Body of pancreas (tissue), 4 donors: ENCODE data around the gene BTNL8. TPM values are rescaled to one million over a fixed set of nuclear protein-coding genes. Genes with fewer than 3 reads are reported as not detected.

ENCODE experiments used
- ATAC-seq: fragments of 150-250 bp; one replicate; pipeline ENCODE4 v1.9.1; 2016
- DNase-seq, 4 donors: peaks; one replicate each; pipeline ENCODE4 v3.0.0-alpha.2; 2019
- H3K27ac ChIP-seq, 4 donors: fragments of 200-600 bp; sonication (generic); 1 replicate in 3 of 4; 2 replicates in 1 of 4; pipeline versions ENCODE4 v1.5.1 to v1.6.1; 2016 to 2019; ENCODE audit warnings: mild to moderate bottlenecking in 1 of 4, mixed read lengths in 1 of 4, moderate library complexity in 1 of 4
- H3K27me3 ChIP-seq, 2 donors: fragments of 200-600 bp; sonication (generic); one replicate each; pipeline ENCODE4 v1.6.0; 2016; ENCODE audit warnings: mild to moderate bottlenecking in 1 of 2
- H3K36me3 ChIP-seq, 2 donors: fragments of 200-600 bp; sonication (generic); replicated peaks in 1 of 2; 2 replicates each; pipeline ENCODE4 v1.5.1; 2016; ENCODE audit warnings: low read depth in 2 of 2; ENCODE audit not compliant: insufficient read depth in 1 of 2
- H3K4me1 ChIP-seq: fragments of 200-600 bp; sonication (generic); one replicate; pipeline ENCODE4 v1.6.0; 2016
- H3K4me3 ChIP-seq, 2 donors: fragments of 200-600 bp; sonication (generic); 1 replicate in 1 of 2; 2 replicates in 1 of 2; pipeline ENCODE4 v1.5.1; 2016 to 2019
- H3K9me3 ChIP-seq, 3 donors: fragments of 200-600 bp; sonication (generic); 1 replicate in 2 of 3; 2 replicates in 1 of 3; pipeline ENCODE4 v1.5.1; 2016
- POLR2A ChIP-seq, 3 donors: fragments of 450-650 bp; IDR thresholded peaks; one replicate each; pipeline ENCODE4 v1.6.1; 2016; ENCODE audit warnings: antibody characterized with exemption in 3 of 3, mild to moderate bottlenecking in 2 of 3
- WGBS, 2 donors: methylation state at CpG; one replicate each; pipeline ENCODE4 v1.1.5; 2017; 5-methylcytosine and 5-hydroxymethylcytosine counted together
- intact Hi-C: fragments of 100-400 bp; cut with DNase I; formaldehyde crosslinking; loops from one replicate; pipeline ENCODE4 v1.15.1; 2023
- total RNA-seq, 2 donors: library from RNA; depleted of rRNA; stranded (reverse); fragments of >200 nt; gene quantifications; one replicate each; pipeline ENCODE4 v1.1.0, GENCODE V29; 2016
- TF ChIP-seq, protein P1 (sequence below), 7 experiments: fragments of 450-650 bp in 4 of 7; fragments of 200-600 bp in 3 of 7; sonication (generic) in 3 of 7; IDR thresholded peaks; one replicate each; pipeline ENCODE4 v1.5.1; 2016 to 2019; ENCODE audit warnings: antibody characterized with exemption in 7 of 7

The BTNL8 gene
- total RNA-seq, 2 donors from 2014 or later, result 1.0 TPM; not detected in 1

GRCh38 chr5:180868960-180869359 lies 30.0 kb upstream of the BTNL8 start:
- Histone ChIP-seq H3K36me3 (no peaks in the 10 kb centered on the region), H3K4me3 (no peak overlapping the region), H3K9me3 (no peaks in the 10 kb centered on the region), H3K27me3 (no peaks in the 10 kb centered on the region), H3K27ac (peak overlapping the region in 3 of 4 donors; percentile 38 to 57 (median 49)), H3K4me1 (peaks cover 41% of the 10 kb centered on the region)
- peak; percentile 89 to 96 (median 92) for DNase-seq
- intact Hi-C loops, result loop anchor here (10.0 kb wide), 1 partner anchor 286 kb away; no protein-coding TSS in a partner anchor
- TF ChIP-seq, protein P1, sequence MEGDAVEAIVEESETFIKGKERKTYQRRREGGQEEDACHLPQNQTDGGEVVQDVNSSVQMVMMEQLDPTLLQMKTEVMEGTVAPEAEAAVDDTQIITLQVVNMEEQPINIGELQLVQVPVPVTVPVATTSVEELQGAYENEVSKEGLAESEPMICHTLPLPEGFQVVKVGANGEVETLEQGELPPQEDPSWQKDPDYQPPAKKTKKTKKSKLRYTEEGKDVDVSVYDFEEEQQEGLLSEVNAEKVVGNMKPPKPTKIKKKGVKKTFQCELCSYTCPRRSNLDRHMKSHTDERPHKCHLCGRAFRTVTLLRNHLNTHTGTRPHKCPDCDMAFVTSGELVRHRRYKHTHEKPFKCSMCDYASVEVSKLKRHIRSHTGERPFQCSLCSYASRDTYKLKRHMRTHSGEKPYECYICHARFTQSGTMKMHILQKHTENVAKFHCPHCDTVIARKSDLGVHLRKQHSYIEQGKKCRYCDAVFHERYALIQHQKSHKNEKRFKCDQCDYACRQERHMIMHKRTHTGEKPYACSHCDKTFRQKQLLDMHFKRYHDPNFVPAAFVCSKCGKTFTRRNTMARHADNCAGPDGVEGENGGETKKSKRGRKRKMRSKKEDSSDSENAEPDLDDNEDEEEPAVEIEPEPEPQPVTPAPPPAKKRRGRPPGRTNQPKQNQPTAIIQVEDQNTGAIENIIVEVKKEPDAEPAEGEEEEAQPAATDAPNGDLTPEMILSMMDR (IDR thresholded peaks at IDR 0.05), result peak; percentile 70 to 93 (median 88)
- TF ChIP-seq POLR2A (IDR thresholded peaks at IDR 0.05), result no peak
- peak; percentile 78 for ATAC-seq
- 3 to 5% methylated on average over 3 of the region's 3 CpGs for whole genome bisulfite sequencing, 2 donors

DNA sequence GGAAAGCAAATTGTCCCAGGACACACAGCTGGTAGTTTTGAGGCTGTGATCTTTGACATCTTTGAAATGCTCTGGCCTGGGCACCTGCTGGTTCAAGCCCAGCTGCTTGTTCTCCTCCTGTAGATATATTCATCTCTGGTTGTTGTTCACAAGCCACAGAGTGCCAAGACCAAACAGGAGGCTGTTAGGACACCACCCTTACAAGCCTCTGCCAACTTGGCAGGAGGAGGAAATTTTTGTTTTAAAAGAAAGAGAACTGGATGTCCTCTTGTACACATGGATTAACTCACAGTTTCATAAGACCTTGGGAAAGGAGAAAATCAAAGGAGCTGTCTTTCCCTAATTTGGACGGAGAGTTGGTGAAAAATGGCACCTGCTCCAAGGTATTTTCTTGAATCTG lies 29.4 kb upstream of the BTNL8 start:
- peak; percentile 88 for ATAC-seq
- H3K27ac ChIP-seq, result peak overlapping the region in 3 of 4 donors; percentile 38 to 57 (median 49)
- TF ChIP-seq, protein P1 (IDR thresholded peaks at IDR 0.05), result no peak
- no peak for TF ChIP-seq POLR2A (IDR thresholded peaks at IDR 0.05)
- DNase-seq, result peak; percentile 73 to 86 (median 80)
- WGBS, 2 donors, result 17 to 20% methylated on average over 1 of the region's 1 CpG
- H3K36me3 ChIP-seq, result no peaks in the 10 kb centered on the region
- intact Hi-C loops, result loop anchor here (10.0 kb wide), 1 partner anchor 285 kb away; no protein-coding TSS in a partner anchor
- no peaks in the 10 kb centered on the region for H3K27me3 ChIP-seq
- no peak overlapping the region for H3K4me3 ChIP-seq
- peaks cover 47% of the 10 kb centered on the region for H3K4me1 ChIP-seq
- no peaks in the 10 kb centered on the region for H3K9me3 ChIP-seq

DNA sequence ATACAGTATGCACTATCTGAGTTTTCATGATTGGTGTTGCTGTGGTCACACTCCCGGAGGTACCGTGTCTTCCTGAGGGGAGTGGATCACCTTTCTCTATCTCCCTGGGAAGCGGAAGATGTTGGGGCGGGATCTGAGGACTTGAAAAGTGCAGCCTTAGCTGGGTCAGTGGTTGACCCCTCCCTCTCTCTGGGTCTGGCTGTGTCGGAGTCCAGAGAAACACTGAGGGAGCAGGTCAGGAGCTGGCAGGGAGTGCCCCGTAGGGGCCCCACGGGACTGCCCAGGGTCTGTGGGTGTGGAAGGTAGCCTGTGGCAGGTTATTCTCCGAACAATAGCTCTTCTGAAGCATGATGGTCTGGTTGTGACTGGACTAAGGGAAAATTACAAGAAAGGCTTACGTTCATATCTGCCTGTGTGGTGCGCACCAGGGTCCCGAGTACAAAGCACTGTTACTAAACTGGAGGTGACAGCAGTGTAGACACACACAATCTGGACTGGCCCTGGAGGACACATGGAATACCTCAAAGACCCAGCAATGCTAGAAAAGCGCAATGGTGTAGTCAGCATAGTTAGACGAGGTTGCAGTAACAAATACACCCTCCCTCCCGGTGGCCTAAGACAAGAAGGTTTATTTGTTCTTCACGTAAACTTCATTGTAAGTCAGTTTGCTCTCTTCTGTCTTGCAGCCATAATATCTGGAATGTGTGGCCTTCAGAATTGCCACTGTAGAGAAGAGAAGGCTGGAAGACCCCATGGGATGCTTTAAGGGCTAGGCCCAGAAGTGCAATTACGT lies 28.5 kb upstream of the BTNL8 start:
- no peaks in the 10 kb centered on the region for H3K36me3 ChIP-seq
- H3K9me3 ChIP-seq, result no peaks in the 10 kb centered on the region
- DNase-seq (no peak), ATAC-seq (no peak)
- no peak overlapping the region for H3K4me3 ChIP-seq
- no peaks in the 10 kb centered on the region for H3K27me3 ChIP-seq
- WGBS, 2 donors, result 75 to 77% methylated on average over 15 to 16 of the region's 16 CpGs
- H3K27ac ChIP-seq, result peak overlapping the region in 3 of 4 donors; percentile 38 to 57 (median 49)
- intact Hi-C loops, result no loop called here
- no peak for TF ChIP-seq POLR2A (IDR thresholded peaks at IDR 0.05)
- TF ChIP-seq, protein P1 (IDR thresholded peaks at IDR 0.05), result no peak
- peaks cover 56% of the 10 kb centered on the region for H3K4me1 ChIP-seq

- no peak for ATAC-seq
- no peak for DNase-seq
- TF ChIP-seq, protein P1 (IDR thresholded peaks at IDR 0.05), result no peak
- no peak for TF ChIP-seq POLR2A (IDR thresholded peaks at IDR 0.05)
- intact Hi-C loops, result no loop called here
- Histone ChIP-seq H3K27ac (no peak overlapping the region), H3K36me3 (no peaks in the 10 kb centered on the region), H3K4me3 (no peak overlapping the region), H3K9me3 (no peaks in the 10 kb centered on the region), H3K27me3 (no peaks in the 10 kb centered on the region), H3K4me1 (peaks cover 50% of the 10 kb centered on the region)
- 88 to 91% methylated on average over 8 to 9 of the region's 9 CpGs for WGBS, 2 donors
Measured at GRCh38 chr5:180872419-180872818, 26.5 kb upstream of the BTNL8 start.
